ENCODE measurements around the gene SPOCK3.

SPOCK3 gene

DNA sequence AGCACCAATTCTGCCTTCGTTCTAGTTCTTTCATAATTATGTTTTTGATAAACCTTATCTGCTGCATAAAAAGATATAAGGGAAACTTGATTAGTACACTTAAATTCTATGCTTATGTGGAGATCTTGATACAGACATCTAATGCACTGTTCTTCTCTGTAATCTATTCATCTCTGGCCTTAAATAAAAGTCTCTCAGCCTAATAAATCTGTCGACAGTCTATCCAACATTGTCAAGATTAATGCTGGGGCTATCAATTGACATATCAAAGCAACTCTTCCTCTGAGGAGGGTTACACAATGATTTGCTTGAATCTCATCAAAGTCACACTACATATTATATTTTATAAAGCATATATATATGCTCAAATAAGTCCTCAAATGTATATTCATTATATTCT, 545.5 kb downstream of the SPOCK3 start:
- TF ChIP-seq ZBTB7A (IDR thresholded peaks at IDR 0.05; ENCODE audit: low read depth) (no peak), FOXM1 (IDR thresholded peaks at IDR 0.05; ENCODE audit: borderline replicate concordance, low read depth) (no peak), CEBPB (IDR thresholded peaks at IDR 0.05) (no peak), EP300 (IDR thresholded peaks at IDR 0.05; ENCODE audit: borderline replicate concordance) (no peak), RAD21 (IDR thresholded peaks at IDR 0.05; ENCODE audit: low read depth) (no peak), CREB1 (IDR thresholded peaks at IDR 0.05; ENCODE audit: low read depth) (no peak)
- TF ChIP-seq, protein P1, sequence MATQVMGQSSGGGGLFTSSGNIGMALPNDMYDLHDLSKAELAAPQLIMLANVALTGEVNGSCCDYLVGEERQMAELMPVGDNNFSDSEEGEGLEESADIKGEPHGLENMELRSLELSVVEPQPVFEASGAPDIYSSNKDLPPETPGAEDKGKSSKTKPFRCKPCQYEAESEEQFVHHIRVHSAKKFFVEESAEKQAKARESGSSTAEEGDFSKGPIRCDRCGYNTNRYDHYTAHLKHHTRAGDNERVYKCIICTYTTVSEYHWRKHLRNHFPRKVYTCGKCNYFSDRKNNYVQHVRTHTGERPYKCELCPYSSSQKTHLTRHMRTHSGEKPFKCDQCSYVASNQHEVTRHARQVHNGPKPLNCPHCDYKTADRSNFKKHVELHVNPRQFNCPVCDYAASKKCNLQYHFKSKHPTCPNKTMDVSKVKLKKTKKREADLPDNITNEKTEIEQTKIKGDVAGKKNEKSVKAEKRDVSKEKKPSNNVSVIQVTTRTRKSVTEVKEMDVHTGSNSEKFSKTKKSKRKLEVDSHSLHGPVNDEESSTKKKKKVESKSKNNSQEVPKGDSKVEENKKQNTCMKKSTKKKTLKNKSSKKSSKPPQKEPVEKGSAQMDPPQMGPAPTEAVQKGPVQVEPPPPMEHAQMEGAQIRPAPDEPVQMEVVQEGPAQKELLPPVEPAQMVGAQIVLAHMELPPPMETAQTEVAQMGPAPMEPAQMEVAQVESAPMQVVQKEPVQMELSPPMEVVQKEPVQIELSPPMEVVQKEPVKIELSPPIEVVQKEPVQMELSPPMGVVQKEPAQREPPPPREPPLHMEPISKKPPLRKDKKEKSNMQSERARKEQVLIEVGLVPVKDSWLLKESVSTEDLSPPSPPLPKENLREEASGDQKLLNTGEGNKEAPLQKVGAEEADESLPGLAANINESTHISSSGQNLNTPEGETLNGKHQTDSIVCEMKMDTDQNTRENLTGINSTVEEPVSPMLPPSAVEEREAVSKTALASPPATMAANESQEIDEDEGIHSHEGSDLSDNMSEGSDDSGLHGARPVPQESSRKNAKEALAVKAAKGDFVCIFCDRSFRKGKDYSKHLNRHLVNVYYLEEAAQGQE (IDR thresholded peaks at IDR 0.05; ENCODE audit: low read depth), result no peak
- TF ChIP-seq, protein P2, sequence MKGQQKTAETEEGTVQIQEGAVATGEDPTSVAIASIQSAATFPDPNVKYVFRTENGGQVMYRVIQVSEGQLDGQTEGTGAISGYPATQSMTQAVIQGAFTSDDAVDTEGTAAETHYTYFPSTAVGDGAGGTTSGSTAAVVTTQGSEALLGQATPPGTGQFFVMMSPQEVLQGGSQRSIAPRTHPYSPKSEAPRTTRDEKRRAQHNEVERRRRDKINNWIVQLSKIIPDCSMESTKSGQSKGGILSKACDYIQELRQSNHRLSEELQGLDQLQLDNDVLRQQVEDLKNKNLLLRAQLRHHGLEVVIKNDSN (IDR thresholded peaks at IDR 0.05), result no peak

DNA sequence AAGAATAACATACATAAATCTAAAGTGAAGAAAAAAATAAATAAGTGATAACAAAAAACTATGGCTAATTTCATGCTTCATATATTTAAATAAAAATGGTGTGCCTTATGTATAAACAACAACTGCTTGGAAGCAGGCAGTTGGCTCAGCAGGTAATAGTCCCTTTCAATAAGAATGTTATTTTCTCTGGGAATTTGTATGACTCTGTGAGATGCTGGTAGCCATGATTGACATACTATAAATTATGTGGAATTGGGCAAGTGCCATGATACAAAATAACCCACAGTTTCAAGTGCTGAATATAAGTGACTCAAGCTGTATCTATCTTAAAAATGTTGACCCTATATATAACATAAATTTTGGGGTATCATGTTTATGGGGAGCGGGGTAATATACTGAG, 546.5 kb downstream of the SPOCK3 start:
- no peak for TF ChIP-seq CREB1 (IDR thresholded peaks at IDR 0.05; ENCODE audit: low read depth)
